Erythroblast (primary cell): ENCODE measurements around the gene SLF2.

Experiments
- GATA1 ChIP-seq: IDR thresholded peaks from 2 replicates; pipeline ENCODE4 v1.6.1; 2011; ENCODE audit warnings: low read depth, mild to moderate bottlenecking, control low read depth, low read length, moderate library complexity
- POLR2A ChIP-seq: IDR thresholded peaks from 2 replicates; pipeline ENCODE4 v1.6.1; 2011; ENCODE audit warnings: mild to moderate bottlenecking, low read length

DNA sequence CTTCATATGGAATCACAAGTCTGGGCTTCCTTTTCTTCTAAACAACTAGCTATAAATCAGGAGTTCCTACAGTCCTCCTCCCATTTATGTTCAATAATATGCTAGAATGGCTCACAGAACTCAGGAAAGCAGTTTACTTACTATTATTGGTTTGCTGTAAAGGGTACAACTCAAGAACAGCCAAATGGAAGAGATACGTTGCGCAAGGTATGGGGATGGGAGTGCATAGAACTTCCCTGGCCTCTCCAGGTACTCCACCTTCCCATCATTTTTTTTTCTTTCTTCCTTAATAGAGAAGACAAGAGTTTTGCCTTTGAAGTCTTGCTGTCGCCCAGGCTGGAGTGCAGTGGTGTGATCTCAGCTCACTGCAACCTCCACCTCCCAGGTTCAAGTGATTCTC is 29.5 kb downstream of the SLF2 start:
- TF ChIP-seq POLR2A (no peak), GATA1 (no peak)
